Neuronal stem cell (in vitro differentiated cells): ENCODE data around the gene TRIP12.
"Not testable (repeated sequence)": the region's sequence is repeated elsewhere in the genome, so short reads cannot be mapped to it uniquely, and the experiment has no call there.

ENCODE experiments used
- DNase-seq: peaks from one replicate; pipeline ENCODE4 v3.0.0-alpha.2; 2013; ENCODE audit warnings: low spot score
- H2AFZ ChIP-seq: one replicate; pipeline ENCODE4 v1.6.1; 2013; ENCODE audit warnings: mild to moderate bottlenecking, low read length, inconsistent platforms
- H2AK5ac ChIP-seq: 2 replicates; pipeline ENCODE4 v1.6.1; 2013; ENCODE audit warnings: low read depth, mild to moderate bottlenecking, inconsistent platforms, low read length, moderate library complexity, mixed read lengths
- H2BK120ac ChIP-seq: 2 replicates; pipeline ENCODE4 v1.6.1; 2013; ENCODE audit warnings: low read depth, mild to moderate bottlenecking, inconsistent platforms, low read length, moderate library complexity, mixed read lengths
- H2BK12ac ChIP-seq: one replicate; pipeline ENCODE4 v1.6.1; 2013; ENCODE audit warnings: low read length, inconsistent platforms
- H2BK15ac ChIP-seq: 2 replicates; pipeline ENCODE4 v1.6.1; 2013; ENCODE audit warnings: mild to moderate bottlenecking, low read length, inconsistent platforms, mixed read lengths
- H2BK5ac ChIP-seq: one replicate; pipeline ENCODE4 v1.6.1; 2013; ENCODE audit warnings: inconsistent platforms, mild to moderate bottlenecking, low read length, moderate library complexity
- H3K14ac ChIP-seq: one replicate; pipeline ENCODE4 v1.6.1; 2013; ENCODE audit warnings: low read length, inconsistent platforms
- H3K18ac ChIP-seq: 2 replicates; pipeline ENCODE4 v1.6.1; 2013; ENCODE audit warnings: low read length, inconsistent platforms
- H3K23ac ChIP-seq: 2 replicates; pipeline ENCODE4 v1.6.1; 2013; ENCODE audit warnings: low read depth, mild to moderate bottlenecking, mixed read lengths, low read length, inconsistent platforms; ENCODE audit not compliant: poor library complexity
- H3K27ac ChIP-seq: replicated peaks from 3 replicates; pipeline ENCODE4 v1.5.1; 2013; ENCODE audit warnings: low read length, inconsistent platforms
- H3K27me3 ChIP-seq, 3 experiments: 2 replicates each; pipeline ENCODE4 v1.6.1; 2013; ENCODE audit warnings: low read length in 3 of 3, mild to moderate bottlenecking in 2 of 3, inconsistent platforms in 1 of 3, low read depth in 1 of 3, mixed read lengths in 1 of 3, moderate library complexity in 1 of 3; ENCODE audit not compliant: control insufficient read depth in 3 of 3, insufficient read depth in 3 of 3
- H3K36me3 ChIP-seq, 2 donors: replicated peaks in 1 of 2; 2 replicates each; pipeline ENCODE4 v1.6.1; 2013; ENCODE audit warnings: low read length in 2 of 2; ENCODE audit not compliant: control insufficient read depth in 2 of 2, insufficient read depth in 2 of 2
- H3K4ac ChIP-seq: 2 replicates; pipeline ENCODE4 v1.6.1; 2013; ENCODE audit warnings: inconsistent platforms, mild to moderate bottlenecking, low read length, moderate library complexity
- H3K4me1 ChIP-seq, 2 donors: 1 replicate in 1 of 2; 2 replicates in 1 of 2; pipeline ENCODE4 v1.6.1; 2013; ENCODE audit warnings: low read length in 2 of 2, low read depth in 1 of 2; ENCODE audit not compliant: control insufficient read depth in 2 of 2, insufficient read depth in 1 of 2
- H3K4me2 ChIP-seq: one replicate; pipeline ENCODE4 v1.6.1; 2013; ENCODE audit warnings: mild to moderate bottlenecking, low read length, inconsistent platforms; ENCODE audit not compliant: insufficient read depth, poor library complexity, severe bottlenecking
- H3K4me3 ChIP-seq, 2 donors: 2 replicates each; pipeline ENCODE4 v1.5.1; 2013; ENCODE audit warnings: low read length in 2 of 2, mild to moderate bottlenecking in 2 of 2, inconsistent platforms in 1 of 2, moderate library complexity in 1 of 2
- H3K79me1 ChIP-seq: one replicate; pipeline ENCODE4 v1.6.1; 2013; ENCODE audit warnings: low read depth, mild to moderate bottlenecking, inconsistent platforms, low read length, moderate library complexity
- H3K9ac ChIP-seq: one replicate; pipeline ENCODE4 v1.6.1; 2013; ENCODE audit warnings: mild to moderate bottlenecking, low read depth, low read length, inconsistent platforms; ENCODE audit not compliant: poor library complexity
- H3K9me3 ChIP-seq, 2 donors: replicated peaks in 1 of 2; 2 replicates each; pipeline versions ENCODE3 to v1.6.1; 2013; ENCODE audit warnings: low read length in 2 of 2, mild to moderate bottlenecking in 2 of 2, inconsistent platforms in 1 of 2, low read depth in 1 of 2, mixed read lengths in 1 of 2, moderate library complexity in 1 of 2; ENCODE audit not compliant: control insufficient read depth in 2 of 2, insufficient read depth in 1 of 2
- H4K8ac ChIP-seq: one replicate; pipeline ENCODE4 v1.6.1; 2013; ENCODE audit warnings: low read depth, mild to moderate bottlenecking, inconsistent platforms, low read length, moderate library complexity
- H4K91ac ChIP-seq: one replicate; pipeline ENCODE4 v1.6.1; 2013; ENCODE audit warnings: low read length, low read depth, mild to moderate bottlenecking, inconsistent platforms; ENCODE audit not compliant: poor library complexity
- WGBS, 2 donors: extraction: QIAGEN DNeasy Blood & Tissue Kit; methylation state at CpG; one replicate each; pipeline ENCODE4 v1.1.7; 2013; ENCODE audit warnings: missing lambda C conversion rate in 2 of 2, mixed read lengths in 1 of 2; ENCODE audit not compliant: insufficient read length in 2 of 2, insufficient replicate concordance in 1 of 2; ENCODE audit errors: extremely low coverage in 2 of 2; 5-methylcytosine and 5-hydroxymethylcytosine counted together

Gene TRIP12

DNA sequence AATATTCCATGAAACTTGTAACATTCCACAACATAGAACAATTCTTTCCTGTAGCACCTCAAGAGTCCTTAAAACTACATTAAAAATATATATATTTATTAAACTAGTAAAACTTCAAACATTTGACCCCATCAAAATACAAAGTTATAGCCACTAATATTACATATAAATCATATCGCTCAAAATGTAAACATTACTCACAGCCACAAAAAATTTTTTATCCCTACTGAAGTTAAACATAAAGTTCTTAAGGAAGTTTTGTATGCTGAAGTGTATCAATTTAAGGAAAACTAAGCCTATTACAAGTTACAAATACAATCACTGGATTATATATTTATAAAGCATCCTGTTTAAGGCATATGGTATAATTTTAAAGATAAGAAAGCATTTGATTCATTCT lies 127.2 kb downstream of the TRIP12 start:
- Histone ChIP-seq H3K79me1 (no peaks in the 10 kb centered on the region), H2BK5ac (no peak overlapping the region), H2AFZ (no peak overlapping the region), H2AK5ac (no peak overlapping the region), H3K27ac (no peak overlapping the region), H3K23ac (no peak overlapping the region), H4K8ac (no peak overlapping the region), H2BK15ac (no peak overlapping the region), H3K4me2 (no peak overlapping the region), H4K91ac (no peak overlapping the region), H3K4me1 (no peaks in the 10 kb centered on the region), H2BK12ac (no peak overlapping the region), H2BK120ac (no peak overlapping the region), H3K9me3 (no peaks in the 10 kb centered on the region), H3K18ac (no peak overlapping the region), H3K4ac (no peak overlapping the region), H3K27me3 (no peaks in the 10 kb centered on the region), H3K36me3 (peaks cover 21 to 98% of the 10 kb centered on the region in 2 donors), H3K4me3 (no peak overlapping the region), H3K9ac (no peak overlapping the region), H3K14ac (no peak overlapping the region)
- WGBS, 2 donors, result 100% methylated on average over 1 of the region's 1 CpG; no CpG with 5 or more reads in 1 of the 2 donors
- DNase-seq, result no peak

DNA sequence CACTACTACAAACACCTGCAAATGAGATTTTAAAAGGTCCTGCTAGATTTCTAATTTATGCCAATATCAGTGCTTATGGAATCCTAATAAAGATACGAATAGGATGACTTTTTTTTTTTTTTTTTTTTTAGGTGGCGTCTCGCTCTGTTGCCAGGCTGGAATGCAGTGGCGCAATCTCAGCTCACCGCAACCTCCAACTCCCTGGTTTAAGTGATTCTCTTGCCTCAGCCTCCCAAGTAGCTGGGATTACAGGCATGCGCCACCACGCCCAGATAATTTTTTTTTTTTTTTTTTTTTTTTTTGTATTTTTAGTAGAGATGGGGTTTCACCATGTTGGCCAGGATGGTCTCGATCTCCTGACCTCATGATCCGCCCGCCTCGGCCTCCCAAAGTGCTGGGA lies 135.5 kb downstream of the TRIP12 start:
- not testable (repeated sequence) for H3K4me3 ChIP-seq, H3K4me2 ChIP-seq, H3K79me1 ChIP-seq, H2BK12ac ChIP-seq, H3K4me1 ChIP-seq, DNase-seq, H2BK5ac ChIP-seq, H3K18ac ChIP-seq, H4K8ac ChIP-seq, H3K23ac ChIP-seq, H3K9me3 ChIP-seq, H3K9ac ChIP-seq, H3K27ac ChIP-seq, H2BK120ac ChIP-seq, H2AK5ac ChIP-seq, H3K4ac ChIP-seq, H4K91ac ChIP-seq, H3K27me3 ChIP-seq, H2AFZ ChIP-seq, H2BK15ac ChIP-seq, H3K14ac ChIP-seq
- peaks cover 8 to 91% of the 10 kb centered on the region in 2 donors for H3K36me3 ChIP-seq
- no CpG with 5 or more reads among the region's 11 CpGs for WGBS, 2 donors

DNA sequence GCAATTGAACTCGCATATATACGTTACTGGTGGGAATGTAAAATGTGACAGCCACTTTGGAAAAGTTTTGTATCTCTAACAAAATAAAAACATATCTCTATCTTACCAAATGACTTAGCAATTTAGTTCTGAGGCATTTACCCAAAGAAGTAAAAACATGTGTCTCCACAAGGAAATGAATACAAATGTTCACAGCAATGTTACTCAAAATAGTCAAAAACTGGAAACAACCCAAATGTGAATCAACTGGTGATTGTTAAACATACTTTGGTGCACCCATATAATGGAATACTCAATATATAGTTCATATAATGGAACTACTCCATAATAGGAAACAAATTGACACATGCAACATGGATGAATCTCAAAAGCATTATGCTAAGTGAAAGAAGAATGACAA lies 137.0 kb downstream of the TRIP12 start:
- H3K9me3 ChIP-seq, result no peaks in the 10 kb centered on the region
- no peak overlapping the region for H2BK12ac ChIP-seq
- no peak overlapping the region for H2BK15ac ChIP-seq
- H2AK5ac ChIP-seq, result no peak overlapping the region
- no peak overlapping the region for H4K8ac ChIP-seq
- H3K27me3 ChIP-seq, result no peaks in the 10 kb centered on the region
- H3K18ac ChIP-seq, result no peak overlapping the region
- no peak overlapping the region for H3K9ac ChIP-seq
- no peak overlapping the region for H4K91ac ChIP-seq
- H3K4ac ChIP-seq, result no peak overlapping the region
- no peak overlapping the region for H3K4me3 ChIP-seq
- H3K14ac ChIP-seq, result no peak overlapping the region
- H3K4me2 ChIP-seq, result no peak overlapping the region
- H2AFZ ChIP-seq, result no peak overlapping the region
- no peak overlapping the region for H2BK120ac ChIP-seq
- H3K36me3 ChIP-seq, result peaks cover 8 to 87% of the 10 kb centered on the region in 2 donors
- no peak overlapping the region for H3K27ac ChIP-seq
- DNase-seq, result no peak
- no peaks in the 10 kb centered on the region for H3K79me1 ChIP-seq
- H2BK5ac ChIP-seq, result no peak overlapping the region
- WGBS, 2 donors, result no CpG with 5 or more reads among the region's 2 CpGs
- H3K23ac ChIP-seq, result no peak overlapping the region
- peaks cover 1 to 9% of the 10 kb centered on the region in 2 donors for H3K4me1 ChIP-seq

DNA sequence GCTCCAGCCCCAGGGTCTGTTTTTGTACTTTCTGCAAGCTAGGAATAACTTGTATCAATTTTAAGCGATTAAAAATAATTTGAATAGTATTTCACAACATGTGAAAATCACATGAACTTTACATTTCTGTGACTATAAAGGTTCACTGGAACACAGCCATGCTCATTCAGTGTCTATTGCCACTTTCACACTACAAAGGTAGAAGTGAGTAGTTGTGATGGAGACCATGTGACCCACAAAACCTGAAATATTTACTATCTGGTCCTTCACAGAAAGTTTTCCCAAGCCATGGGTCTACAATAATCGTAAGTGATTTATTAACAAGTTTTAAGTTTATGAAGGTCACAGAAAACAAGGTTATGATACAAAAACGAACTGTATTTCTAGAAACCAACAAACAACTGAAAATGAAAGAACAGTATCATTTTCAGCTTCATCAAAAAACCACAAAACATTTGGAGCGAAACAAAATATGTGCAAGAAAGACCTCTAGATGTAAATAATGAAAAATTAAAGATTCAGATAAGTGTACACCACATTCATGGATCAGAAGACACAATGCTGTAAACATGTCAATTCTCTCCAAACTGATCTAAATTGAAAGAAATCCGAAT lies 138.6 kb downstream of the TRIP12 start:
- Histone ChIP-seq H3K79me1 (no peaks in the 10 kb centered on the region), H3K4me2 (no peak overlapping the region), H3K9me3 (no peaks in the 10 kb centered on the region), H2BK5ac (no peak overlapping the region), H4K91ac (no peak overlapping the region), H2BK15ac (no peak overlapping the region), H3K4me1 (peaks cover 1 to 9% of the 10 kb centered on the region in 2 donors), H3K14ac (no peak overlapping the region), H3K4me3 (no peak overlapping the region), H3K27ac (no peak overlapping the region), H3K27me3 (no peaks in the 10 kb centered on the region), H4K8ac (no peak overlapping the region), H2BK12ac (no peak overlapping the region), H3K18ac (no peak overlapping the region), H3K4ac (no peak overlapping the region), H3K36me3 (peaks cover 10 to 87% of the 10 kb centered on the region in 2 donors), H2BK120ac (no peak overlapping the region), H3K9ac (no peak overlapping the region), H2AFZ (no peak overlapping the region), H3K23ac (no peak overlapping the region), H2AK5ac (no peak overlapping the region)
- no CpG with 5 or more reads among the region's 5 CpGs for WGBS, 2 donors
- no peak for DNase-seq
